ENCODE results near the gene SLC6A8.
"Not testable (repeated sequence)": the region's sequence is repeated elsewhere in the genome, so short reads cannot be mapped to it uniquely, and the experiment has no call there.

DNA sequence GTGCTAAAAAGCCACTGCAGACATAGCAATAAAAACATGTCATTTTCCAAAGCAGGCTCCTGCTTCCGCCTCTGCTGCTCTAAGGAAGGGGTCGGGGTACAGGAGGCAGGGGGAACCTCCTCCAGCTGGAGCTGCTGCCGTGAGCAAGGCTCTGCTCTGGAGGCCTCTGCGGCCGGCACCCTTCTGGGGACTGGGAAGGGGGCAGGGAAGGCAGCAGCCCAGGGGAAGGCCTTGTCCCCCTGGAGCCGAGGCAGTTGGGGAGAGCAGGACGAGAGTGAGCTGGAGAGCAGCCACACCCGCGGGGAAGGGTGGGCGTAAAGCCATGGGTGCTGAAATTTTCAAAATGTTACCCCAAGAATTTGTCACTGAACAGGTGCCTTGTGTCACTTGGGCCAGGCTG lies 8.8 kb downstream of the SLC6A8 start:
- TF ChIP-seq POLR2AphosphoS5 (IDR thresholded peaks at IDR 0.05; ENCODE audit: borderline replicate concordance, low read depth, low read length); EZH2 (IDR thresholded peaks at IDR 0.05): not testable (repeated sequence)

Measured in SK-N-MC (cell line).